ENCODE data around the gene LYPD5. TPM values are rescaled to one million over a fixed set of nuclear protein-coding genes. Genes with fewer than 3 reads are reported as not detected.
A peak's percentile ranks its signal among the peaks of the same experiment; 100 is the strongest.
"Not testable (repeated sequence)": the region's sequence is repeated elsewhere in the genome, so short reads cannot be mapped to it uniquely, and the experiment has no call there.

Gene LYPD5
- total RNA-seq, 1 donor, result 0.72 TPM

GRCh38 chr19:43842007-43842406, 39.8 kb upstream of the LYPD5 start:
- no peaks in the 10 kb centered on the region for H3K4me1 ChIP-seq (ENCODE audit: insufficient read depth, low read length)
- no peaks in the 10 kb centered on the region for H3K79me2 ChIP-seq (ENCODE audit: insufficient read depth, low read length)
- peaks cover 35% of the 10 kb centered on the region for H3K9me3 ChIP-seq (ENCODE audit: low read depth, low read length)
- no peak overlapping the region for H3K4me3 ChIP-seq (ENCODE audit: insufficient read depth, low read length)
- H4K20me1 ChIP-seq (ENCODE audit: insufficient read depth, low read length), result no peaks in the 10 kb centered on the region
- no peak overlapping the region for H2AFZ ChIP-seq (ENCODE audit: low read length)
- DNase-seq (ENCODE audit: insufficient read length, low spot score, missing footprints), result no peak
- no peak overlapping the region for H3K4me2 ChIP-seq (ENCODE audit: insufficient read depth, low read length)
- no peak overlapping the region for H3K27ac ChIP-seq (ENCODE audit: low read depth, low read length)
- no peaks in the 10 kb centered on the region for H3K27me3 ChIP-seq (ENCODE audit: insufficient read depth, low read length)
- H3K36me3 ChIP-seq (ENCODE audit: insufficient read depth, low read length), result peaks cover 74% of the 10 kb centered on the region
- no peak for TF ChIP-seq CTCF (IDR thresholded peaks at IDR 0.05; ENCODE audit: extremely low read depth, low read depth, low read length)

- H3K27me3 ChIP-seq (ENCODE audit: insufficient read depth, low read length), result no peaks in the 10 kb centered on the region
- no peaks in the 10 kb centered on the region for H3K4me1 ChIP-seq (ENCODE audit: insufficient read depth, low read length)
- no peaks in the 10 kb centered on the region for H3K79me2 ChIP-seq (ENCODE audit: insufficient read depth, low read length)
- no peak overlapping the region for H3K4me2 ChIP-seq (ENCODE audit: insufficient read depth, low read length)
- DNase-seq (ENCODE audit: insufficient read length, low spot score, missing footprints), result no peak
- no peak for TF ChIP-seq CTCF (IDR thresholded peaks at IDR 0.05; ENCODE audit: extremely low read depth, low read depth, low read length)
- peaks cover 32% of the 10 kb centered on the region for H3K9me3 ChIP-seq (ENCODE audit: low read depth, low read length)
- peaks cover 89% of the 10 kb centered on the region for H3K36me3 ChIP-seq (ENCODE audit: insufficient read depth, low read length)
- H3K27ac ChIP-seq (ENCODE audit: low read depth, low read length), result no peak overlapping the region
- H2AFZ ChIP-seq (ENCODE audit: low read length), result no peak overlapping the region
- H3K4me3 ChIP-seq (ENCODE audit: insufficient read depth, low read length), result no peak overlapping the region
- H4K20me1 ChIP-seq (ENCODE audit: insufficient read depth, low read length), result no peaks in the 10 kb centered on the region
These were observed 36.9 kb upstream of the LYPD5 start for GRCh38 chr19:43839139-43839538.

- peaks cover under 1% of the 10 kb centered on the region for H3K27me3 ChIP-seq (ENCODE audit: insufficient read depth, low read length)
- H3K4me3 ChIP-seq (ENCODE audit: insufficient read depth, low read length), result peak within 1 kb of the TSS; percentile 87
- H4K20me1 ChIP-seq (ENCODE audit: insufficient read depth, low read length), result no peaks in the 10 kb centered on the region
- peak within 1 kb of the TSS; percentile 93 for H2AFZ ChIP-seq (ENCODE audit: low read length)
- TF ChIP-seq CTCF (IDR thresholded peaks at IDR 0.05; ENCODE audit: extremely low read depth, low read depth, low read length), result no peak
- peaks cover 12% of the 10 kb centered on the region for H3K79me2 ChIP-seq (ENCODE audit: insufficient read depth, low read length)
- H3K9me3 ChIP-seq (ENCODE audit: low read depth, low read length), result no peaks in the 10 kb centered on the region
- peak within 1 kb of the TSS; percentile 98 for H3K4me2 ChIP-seq (ENCODE audit: insufficient read depth, low read length)
- H3K36me3 ChIP-seq (ENCODE audit: insufficient read depth, low read length), result peaks cover 34% of the 10 kb centered on the region
- DNase-seq (ENCODE audit: insufficient read length, low spot score, missing footprints), result peak; percentile 94
- peaks cover 10% of the 10 kb centered on the region for H3K4me1 ChIP-seq (ENCODE audit: insufficient read depth, low read length)
- H3K27ac ChIP-seq (ENCODE audit: low read depth, low read length), result peak within 1 kb of the TSS; percentile 59
These were observed 24.8 kb upstream of the LYPD5 start, which contains the start of gene ZNF283 for GRCh38 chr19:43826787-43827754. TSS of gene ZNF283 (plus strand) at chr19:43827321. CDS start at chr19:43833505, 6,184 bp downstream.

GRCh38 chr19:43824572-43824971, 22.3 kb upstream of the LYPD5 start:
- H3K79me2 ChIP-seq (ENCODE audit: insufficient read depth, low read length), result peaks cover 12% of the 10 kb centered on the region
- DNase-seq (ENCODE audit: insufficient read length, low spot score, missing footprints); H3K4me3 ChIP-seq (ENCODE audit: insufficient read depth, low read length); H3K27ac ChIP-seq (ENCODE audit: low read depth, low read length); H2AFZ ChIP-seq (ENCODE audit: low read length); H3K9me3 ChIP-seq (ENCODE audit: low read depth, low read length); H4K20me1 ChIP-seq (ENCODE audit: insufficient read depth, low read length); H3K4me2 ChIP-seq (ENCODE audit: insufficient read depth, low read length): not testable (repeated sequence)
- peaks cover 15% of the 10 kb centered on the region for H3K4me1 ChIP-seq (ENCODE audit: insufficient read depth, low read length)
- H3K36me3 ChIP-seq (ENCODE audit: insufficient read depth, low read length), result peaks cover 13% of the 10 kb centered on the region
- peaks cover 15% of the 10 kb centered on the region for H3K27me3 ChIP-seq (ENCODE audit: insufficient read depth, low read length)

- H2AFZ ChIP-seq (ENCODE audit: low read length), result not testable (repeated sequence)
These were observed 21.6 kb upstream of the LYPD5 start for GRCh38 chr19:43823856-43824255.

More at GRCh38 chr19:43823856-43824255, 21.6 kb upstream of the LYPD5 start:
- not testable (repeated sequence) for H3K9me3 ChIP-seq (ENCODE audit: low read depth, low read length); DNase-seq (ENCODE audit: insufficient read length, low spot score, missing footprints); H4K20me1 ChIP-seq (ENCODE audit: insufficient read depth, low read length); H3K4me3 ChIP-seq (ENCODE audit: insufficient read depth, low read length); H3K36me3 ChIP-seq (ENCODE audit: insufficient read depth, low read length); H3K4me2 ChIP-seq (ENCODE audit: insufficient read depth, low read length); H3K27ac ChIP-seq (ENCODE audit: low read depth, low read length)
- Histone ChIP-seq H3K4me1 (ENCODE audit: insufficient read depth, low read length) (peaks cover 15% of the 10 kb centered on the region), H3K27me3 (ENCODE audit: insufficient read depth, low read length) (peaks cover 15% of the 10 kb centered on the region), H3K79me2 (ENCODE audit: insufficient read depth, low read length) (peaks cover 11% of the 10 kb centered on the region)
